Brain pericyte (primary cell): ENCODE results near the gene HOXC5.

Experiments used
- DNase-seq: peaks from one replicate; pipeline ENCODE4 v3.0.0-alpha.2; 2012; ENCODE audit warnings: low read depth, low spot score

Gene HOXC5

DNA sequence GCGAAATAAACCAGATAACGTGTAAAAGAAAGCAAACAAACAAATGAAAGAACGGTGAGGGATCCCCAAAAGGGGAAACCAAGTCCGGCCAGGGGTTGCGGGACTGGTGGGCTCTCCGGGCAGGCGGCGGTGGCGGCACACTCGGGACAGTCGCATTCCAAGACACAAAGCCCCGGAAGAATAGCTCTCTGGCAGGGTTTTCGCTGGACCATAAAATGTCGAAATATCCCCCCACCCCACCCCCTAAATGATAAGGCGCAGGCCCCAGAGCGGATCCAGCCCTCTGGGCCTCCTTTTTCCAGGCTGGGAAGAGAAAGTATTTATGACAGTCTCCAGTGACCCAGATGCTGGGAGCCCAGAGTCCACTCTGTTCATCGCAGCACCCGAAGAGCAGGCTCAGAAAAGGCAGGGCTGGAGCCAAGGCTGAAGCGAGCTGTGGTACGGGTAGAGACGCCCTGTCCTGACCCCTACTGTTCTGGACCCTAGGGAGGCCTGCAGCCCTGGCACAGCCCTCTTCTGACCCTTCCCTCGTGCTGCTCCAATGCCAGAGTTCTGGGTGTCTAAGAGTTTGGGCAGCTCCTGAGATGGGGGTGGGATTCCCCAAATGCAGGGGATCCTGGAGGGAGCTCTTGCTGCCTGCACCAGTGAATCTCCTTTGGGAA, 26.2 kb upstream of the HOXC5 start:
- no peak for DNase-seq

DNA sequence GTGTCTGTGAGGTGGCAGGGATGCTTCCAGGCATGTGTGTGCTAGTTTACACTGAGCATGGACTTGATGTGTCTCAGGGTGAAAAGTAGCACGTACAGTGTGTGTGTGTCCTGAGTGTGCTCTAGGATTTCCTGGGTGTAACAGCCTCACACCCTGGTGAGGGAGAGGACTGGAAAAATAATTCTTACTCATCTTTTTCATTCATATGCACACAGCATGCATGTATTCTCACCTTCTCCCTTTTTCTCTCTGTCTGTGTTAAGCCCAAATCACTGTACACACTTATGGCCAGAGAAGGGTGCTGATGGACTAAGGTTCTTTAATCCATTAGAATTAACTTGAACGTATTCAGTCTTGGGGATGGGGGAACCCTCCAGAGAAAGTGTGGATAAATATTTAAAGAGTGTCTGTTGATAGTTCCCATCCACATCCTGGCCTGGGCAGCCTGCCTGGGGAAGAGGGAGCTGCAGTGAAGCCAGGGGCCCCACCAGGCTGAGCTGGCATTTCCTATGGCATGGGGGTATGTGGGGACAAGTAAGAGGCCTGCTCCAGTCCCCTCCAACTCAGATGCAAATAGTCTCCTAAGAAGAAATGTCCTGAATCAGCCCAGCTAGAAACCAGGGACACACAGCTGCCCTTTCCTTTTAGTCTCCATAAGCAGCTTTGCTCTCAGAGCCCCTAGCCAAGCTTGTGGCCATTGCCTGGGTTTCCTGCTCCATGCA, 25.2 kb upstream of the HOXC5 start:
- no peak for DNase-seq

DNA sequence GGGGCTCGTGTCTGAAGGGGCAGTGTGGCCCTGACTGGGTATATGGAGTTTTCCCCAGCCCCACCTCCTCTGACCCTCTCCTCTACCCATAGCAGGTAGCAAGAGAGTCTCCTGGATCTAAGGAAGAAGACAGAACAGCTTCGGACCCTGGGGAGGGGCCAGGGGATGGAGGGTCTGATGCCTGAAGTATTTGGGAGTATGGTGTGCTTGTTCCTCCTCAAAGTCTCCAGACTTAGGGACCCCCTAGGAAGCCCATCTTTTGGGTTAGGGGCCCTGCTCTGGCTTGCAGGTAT, 24.6 kb upstream of the HOXC5 start:
- no peak for DNase-seq

DNA sequence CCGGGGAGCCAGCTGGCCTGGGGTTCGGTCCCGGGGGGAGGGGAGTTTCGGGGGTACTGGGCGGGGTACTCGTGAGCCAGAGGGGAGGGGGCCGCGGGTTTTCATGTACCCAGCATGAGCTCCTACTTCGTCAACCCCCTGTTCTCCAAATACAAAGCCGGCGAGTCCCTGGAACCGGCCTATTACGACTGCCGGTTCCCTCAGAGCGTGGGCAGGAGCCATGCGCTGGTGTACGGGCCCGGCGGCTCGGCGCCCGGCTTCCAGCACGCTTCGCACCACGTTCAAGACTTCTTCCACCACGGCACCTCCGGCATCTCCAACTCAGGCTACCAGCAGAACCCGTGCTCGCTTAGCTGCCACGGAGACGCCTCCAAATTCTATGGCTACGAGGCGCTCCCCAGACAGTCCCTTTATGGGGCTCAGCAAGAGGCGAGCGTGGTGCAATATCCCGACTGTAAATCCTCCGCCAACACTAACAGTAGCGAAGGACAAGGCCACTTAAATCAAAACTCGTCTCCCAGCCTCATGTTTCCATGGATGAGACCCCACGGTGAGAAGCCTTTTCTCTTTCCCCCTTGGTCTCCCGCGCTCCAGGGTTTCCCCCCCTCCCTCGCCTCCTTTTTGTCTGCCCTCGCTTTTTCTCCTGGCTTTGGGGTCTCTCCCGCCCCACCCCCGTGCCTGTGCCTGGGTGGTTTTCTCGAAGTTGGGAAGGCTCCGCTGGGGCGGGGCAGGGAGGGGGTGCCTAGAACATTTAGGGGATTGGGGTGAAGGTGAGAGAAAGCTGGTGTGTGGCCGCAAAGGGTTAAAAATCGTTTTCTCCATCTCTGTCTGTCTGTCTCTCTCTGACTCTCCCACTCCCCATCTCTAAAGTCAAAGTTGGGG, 23.4 kb upstream of the HOXC5 start:
- DNase-seq: no peak

DNA sequence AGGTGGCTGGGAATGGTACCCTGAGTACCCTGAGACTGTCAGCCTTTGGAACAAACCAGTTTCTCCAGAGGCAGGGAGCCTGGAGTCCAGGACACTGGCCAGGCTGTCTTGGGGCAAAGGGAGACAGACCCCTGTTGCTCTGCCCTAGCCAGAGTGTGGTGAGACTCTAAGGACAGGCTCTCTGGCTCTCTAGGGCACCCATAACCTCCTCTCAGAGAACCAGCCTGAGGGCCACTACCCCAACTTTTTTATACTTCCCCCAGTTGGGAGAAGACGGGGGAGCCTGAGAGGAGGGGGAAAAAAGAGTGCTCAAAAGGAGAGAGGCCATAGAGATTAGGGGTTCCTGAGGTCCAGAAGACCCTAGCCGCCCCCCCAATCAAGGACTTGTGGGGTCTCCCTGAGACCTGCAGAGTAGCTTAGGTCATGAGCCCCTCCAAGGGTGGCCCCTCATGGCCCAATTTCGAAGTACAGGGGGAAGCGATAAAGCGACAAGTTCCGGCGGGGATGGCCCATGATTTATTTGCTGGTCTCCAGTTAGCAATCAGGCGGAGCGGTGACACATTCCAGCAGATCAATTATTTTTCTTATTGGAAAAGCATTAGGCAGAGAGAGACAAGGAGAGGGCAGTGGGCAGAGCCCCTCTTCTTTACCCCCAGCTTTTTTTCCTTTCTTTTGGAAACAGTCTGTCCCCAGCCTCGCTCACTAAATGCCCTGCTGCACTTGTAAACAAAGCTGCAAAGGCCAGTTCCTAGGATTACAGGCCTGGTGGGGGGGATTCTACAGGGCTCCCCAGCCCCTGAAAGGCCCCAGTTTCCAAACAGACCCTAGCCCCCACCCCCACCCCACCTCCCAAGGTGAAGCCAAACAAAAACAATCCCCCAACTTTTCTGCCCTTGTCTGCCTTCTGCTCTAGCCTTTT, 22.5 kb upstream of the HOXC5 start:
- no peak for DNase-seq

DNA sequence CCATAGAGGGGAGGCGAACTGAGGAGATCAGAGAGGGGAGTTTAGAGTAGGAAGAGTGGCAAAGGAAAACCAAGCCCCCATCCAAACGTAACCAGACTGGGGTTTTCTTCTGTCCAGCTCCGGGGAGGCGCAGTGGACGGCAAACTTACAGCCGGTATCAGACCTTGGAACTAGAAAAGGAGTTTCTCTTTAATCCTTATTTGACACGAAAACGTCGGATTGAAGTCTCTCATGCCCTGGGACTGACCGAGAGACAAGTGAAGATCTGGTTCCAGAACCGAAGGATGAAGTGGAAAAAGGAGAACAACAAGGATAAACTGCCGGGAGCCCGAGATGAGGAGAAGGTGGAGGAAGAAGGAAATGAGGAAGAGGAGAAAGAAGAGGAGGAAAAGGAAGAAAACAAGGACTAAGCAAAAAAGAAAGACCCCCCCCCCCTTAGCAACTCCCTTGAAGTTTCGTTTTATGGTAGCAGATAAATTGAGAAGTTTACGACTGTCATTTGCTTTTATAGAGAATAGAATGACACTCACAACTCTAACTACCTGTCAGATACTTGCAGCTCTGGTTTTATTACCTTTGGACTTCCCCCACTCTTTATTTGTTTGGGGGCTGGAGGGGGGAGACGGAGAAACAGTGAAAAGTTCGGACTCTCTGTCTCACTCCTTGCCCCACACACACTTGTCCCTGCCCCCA, 21.7 kb upstream of the HOXC5 start:
- no peak for DNase-seq

DNA sequence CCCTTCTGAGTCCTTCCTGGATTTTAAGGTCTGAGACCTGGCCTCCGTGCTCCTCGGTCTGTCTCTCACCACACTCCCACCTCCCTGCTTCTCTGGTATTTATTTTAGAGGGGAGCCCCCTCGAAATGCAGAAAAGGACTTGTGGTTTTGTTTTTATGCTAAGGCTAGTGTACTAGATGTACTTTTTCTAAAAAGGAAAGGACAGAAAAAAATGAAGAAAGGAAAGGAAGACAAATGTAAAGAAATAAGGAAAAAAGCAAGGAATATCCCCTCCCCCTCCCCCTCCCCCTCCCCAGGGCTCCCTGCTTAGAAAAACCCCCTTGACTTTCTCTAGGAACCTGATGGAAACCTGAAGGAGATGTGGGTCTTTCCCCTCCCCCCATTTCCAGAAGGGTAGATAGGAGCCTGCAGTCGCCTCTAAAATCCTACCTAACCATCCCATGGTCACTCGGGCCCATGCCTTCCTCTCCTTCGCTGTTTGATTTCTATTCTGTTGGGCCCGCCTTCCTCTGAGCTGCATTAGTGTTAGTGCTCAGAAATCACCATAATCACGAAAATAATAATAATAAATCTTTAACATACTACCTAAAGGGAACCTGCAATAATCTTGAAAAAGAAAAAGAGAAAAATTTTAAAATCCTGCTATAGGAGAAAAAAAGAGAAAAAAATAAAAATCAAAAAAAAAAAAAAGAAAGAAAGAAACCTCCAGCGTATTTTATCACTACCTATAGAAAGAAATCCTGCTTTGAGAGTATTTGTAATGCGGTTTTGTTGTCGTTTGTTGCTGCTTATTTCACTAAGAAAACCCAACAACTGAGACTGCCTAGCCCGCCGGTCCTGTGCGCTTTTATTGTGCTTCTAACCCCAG, 21.0 kb upstream of the HOXC5 start:
- no peak for DNase-seq

DNA sequence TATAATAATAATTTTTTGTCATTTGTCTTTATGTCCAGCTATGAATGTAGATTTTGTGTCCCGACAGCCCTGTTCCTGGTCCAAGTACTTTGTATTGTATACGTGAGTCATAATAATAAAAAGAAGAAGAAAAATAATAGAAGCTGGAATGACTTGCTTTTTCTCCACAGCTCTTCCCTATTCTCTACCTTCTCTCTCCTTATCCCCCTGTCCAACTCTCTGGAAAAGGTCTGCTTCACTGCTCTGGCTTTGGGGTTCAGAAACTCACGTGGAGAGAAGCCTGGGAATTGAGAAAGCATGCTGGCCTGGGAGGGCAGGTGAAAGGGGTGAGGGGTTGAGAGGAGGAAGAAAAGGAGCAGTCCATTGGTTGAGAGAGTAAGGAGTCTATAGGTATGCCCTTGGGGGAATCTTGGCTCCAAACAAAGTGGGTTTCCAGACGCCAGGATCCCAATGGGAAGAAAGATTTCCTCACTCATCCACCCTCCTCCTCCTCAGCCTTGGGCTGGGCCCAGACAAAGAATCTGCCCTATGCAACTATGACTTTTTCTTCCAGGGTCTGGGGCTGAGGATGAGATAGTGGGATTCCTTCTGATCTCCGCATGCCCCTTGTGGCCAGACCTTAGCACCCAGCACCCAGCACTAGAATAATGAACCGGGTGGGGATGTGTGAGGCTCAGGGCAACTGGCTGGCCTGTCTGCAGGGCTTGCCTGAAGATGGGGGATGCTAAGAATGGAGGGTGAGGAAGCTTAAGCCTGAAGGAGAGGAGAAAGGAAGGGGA, 20.0 kb upstream of the HOXC5 start:
- no peak for DNase-seq

DNA sequence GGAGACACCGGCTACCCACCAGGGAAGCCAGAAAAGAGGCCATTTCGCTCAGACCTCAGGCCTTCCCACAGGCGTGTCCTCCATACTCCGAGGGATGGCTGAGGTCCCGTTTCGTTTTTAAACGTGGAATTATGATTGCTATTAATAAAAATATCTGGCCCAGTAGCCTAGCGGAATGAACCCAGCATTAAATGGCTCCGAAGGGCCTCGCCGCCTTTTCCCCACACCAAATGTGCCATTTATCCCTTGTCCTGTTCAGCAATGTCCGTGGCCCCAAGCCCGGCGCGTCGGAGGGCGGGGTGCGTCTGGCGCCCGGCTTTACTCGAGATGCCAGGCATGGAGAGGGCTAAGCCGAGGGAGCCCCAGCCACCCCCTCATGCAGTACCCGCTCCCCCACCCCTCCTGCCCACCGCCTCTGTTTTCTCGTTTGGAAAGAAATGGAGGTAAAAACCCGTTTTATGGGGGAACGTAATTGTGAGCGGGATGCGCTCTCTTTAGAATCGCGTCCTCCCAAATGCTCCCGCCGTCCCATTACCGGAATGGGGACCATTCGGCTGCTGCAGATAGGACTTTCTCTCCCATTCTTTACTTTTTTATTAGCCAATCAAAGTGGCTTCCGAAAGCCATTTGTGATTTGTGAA, 18.4 kb upstream of the HOXC5 start:
- no peak for DNase-seq

DNA sequence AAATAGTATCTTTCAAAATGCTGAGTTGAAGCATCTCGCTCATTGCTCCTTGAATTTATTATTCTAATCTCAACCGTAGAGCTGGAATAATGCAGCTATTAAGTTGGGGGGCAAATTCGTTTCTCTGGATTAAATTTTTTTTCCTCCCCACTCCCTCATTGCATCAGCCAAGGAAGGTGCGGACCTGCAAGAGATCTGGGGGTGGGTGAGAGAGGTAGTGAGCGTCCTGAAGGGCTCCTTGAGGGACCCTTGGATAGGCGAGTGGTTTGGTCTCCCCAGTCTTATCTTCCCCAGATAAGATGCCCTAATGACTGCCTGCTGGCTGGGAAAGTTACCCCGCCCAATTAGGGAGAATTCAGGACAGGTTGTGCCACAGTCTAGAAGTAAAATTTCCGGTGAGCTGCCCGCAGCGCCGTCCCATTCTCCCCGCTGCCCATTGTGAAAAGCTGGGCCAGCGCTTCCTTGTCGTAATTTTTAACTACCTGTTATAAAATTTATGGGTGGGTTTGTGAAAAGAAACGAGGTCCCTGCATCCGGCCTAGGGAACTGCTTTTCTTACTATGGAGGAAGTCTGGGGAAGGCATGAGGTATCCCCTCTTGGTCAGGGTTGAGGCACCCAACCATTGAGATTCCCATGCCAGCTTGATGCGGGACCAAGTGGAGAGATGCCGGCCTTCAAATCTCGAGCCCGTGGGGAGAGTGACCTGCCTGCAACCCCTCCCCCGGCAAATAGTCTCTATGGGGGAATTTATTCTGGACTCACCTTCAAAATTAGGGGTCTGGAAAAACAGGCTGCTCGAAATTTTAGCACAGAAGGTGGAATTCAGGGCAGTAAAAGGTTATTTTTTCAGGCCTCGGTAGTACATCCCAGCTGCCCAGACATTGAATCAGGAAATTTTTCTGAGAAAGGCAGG, 17.6 kb upstream of the HOXC5 start:
- no peak for DNase-seq

DNA sequence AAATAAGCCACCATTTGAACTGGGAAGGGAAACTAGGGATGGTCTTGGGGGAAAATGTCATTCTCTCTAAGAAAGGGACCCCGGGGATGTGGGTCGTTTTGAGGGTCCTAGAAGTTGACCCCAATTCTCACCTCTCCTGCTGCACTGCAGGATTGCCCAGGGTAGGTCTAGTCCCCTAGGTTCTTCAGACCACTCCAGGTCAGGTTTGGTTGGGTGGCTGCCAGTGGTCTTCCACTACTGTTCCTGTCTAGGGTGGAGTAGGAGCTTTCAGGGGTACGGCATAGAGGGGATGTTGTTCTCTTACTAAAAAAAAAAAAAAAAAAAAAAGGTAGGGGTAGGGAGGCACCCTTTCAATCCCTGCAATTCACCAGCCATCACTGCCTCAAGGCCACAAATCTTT, 16.8 kb upstream of the HOXC5 start:
- DNase-seq: no peak

DNA sequence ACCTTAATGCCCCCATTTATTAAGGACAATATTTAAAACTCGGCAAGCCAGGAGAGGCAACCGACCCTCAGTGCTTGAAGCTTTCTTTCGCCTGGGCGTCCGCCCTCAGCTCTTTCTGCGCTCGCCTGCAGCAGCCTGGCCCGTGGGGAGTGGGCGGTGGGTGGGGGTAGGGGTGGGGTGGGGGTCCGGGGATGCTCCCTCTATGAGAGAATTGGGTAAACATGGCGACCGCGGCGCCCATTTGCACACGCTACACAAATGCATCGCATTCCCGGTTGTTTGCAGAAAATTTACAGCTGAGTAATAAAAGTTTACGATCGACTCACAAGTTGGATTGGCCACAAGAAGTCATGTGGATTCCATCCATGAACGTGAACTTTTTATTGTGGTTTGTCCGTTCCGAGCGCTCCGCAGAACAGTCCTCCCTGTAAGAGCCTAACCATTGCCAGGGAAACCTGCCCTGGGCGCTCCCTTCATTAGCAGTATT, 16.3 kb upstream of the HOXC5 start:
- no peak for DNase-seq

DNA sequence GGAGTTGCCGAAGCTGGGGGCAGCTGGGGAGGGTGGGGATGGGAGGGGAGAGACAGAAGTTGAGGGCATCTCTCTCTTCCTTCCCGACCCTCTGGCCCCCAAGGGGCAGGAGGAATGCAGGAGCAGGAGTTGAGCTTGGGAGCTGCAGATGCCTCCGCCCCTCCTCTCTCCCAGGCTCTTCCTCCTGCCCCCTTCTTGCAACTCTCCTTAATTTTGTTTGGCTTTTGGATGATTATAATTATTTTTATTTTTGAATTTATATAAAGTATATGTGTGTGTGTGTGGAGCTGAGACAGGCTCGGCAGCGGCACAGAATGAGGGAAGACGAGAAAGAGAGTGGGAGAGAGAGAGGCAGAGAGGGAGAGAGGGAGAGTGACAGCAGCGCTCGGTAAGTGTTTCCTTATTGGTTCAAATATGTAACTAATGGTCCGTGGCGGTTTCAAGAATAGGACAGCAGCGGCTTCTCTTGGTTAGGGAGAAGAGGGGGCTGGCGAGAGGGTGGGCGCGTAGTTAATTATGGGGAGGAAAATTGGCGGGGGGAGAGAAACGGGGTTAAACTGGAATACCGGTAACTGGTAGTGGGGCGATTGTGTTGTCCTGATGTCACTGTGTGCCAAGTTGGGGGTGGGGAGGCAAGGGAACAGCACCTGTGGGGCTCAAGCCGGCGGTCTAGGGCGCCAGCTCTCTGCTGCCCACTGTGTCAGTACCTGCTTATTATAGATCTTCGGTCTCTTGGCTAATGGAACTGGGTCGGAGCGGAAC, 15.6 kb upstream of the HOXC5 start:
- no peak for DNase-seq

DNA sequence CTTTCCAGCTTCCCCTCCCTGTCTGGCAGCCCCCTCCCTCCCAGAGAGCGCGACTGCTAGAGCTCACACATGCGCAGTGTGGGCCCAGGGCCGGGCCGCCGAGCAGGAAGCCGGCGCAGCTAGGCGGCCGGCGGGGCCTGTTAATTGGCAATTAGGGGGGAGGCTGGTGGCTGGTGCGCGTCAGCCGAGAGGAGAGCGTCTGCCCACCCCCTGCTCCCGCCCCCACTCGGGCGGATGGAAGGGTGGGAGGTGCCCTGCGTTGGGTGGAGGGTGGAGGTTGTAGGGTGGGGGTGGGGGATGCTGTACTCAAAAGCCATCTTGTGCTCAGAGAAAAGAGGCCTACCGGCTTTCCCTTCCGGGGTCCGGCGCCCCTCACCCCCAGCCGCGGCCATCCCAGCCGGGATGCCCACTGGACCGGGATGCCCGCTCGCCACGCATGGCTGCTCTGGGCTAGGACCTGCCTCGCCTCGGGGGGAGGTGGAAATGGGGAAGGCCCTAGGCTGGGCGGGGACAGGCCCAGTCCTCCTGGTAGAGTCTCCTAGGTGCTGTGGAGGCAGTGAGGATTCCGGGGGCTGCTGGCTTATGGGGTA, 14.9 kb upstream of the HOXC5 start:
- no peak for DNase-seq

DNA sequence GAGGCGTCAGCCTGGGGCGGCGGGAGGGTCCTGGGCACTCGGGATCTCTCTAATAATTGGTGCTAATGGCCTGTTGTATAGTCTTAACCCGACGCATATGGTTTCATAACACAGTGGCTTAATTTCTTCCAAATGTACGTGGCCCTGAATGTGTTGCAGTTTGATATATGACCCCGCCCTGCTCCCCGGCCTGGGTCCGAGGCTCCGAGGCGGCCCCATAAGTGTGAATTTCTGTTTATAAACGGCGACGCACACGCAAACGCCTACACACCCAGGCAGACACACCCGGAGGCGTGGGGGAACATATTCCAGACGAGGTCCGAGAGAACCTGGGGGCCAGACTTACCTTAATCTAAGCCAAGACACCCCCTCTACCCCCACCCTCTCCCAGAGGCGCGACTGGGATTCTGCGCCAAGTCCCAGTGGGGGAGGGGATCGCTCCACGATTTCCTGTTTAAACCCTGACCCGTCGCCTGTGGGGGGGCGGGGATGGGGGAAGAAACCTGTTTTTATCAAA, 14.3 kb upstream of the HOXC5 start:
- no peak for DNase-seq

DNA sequence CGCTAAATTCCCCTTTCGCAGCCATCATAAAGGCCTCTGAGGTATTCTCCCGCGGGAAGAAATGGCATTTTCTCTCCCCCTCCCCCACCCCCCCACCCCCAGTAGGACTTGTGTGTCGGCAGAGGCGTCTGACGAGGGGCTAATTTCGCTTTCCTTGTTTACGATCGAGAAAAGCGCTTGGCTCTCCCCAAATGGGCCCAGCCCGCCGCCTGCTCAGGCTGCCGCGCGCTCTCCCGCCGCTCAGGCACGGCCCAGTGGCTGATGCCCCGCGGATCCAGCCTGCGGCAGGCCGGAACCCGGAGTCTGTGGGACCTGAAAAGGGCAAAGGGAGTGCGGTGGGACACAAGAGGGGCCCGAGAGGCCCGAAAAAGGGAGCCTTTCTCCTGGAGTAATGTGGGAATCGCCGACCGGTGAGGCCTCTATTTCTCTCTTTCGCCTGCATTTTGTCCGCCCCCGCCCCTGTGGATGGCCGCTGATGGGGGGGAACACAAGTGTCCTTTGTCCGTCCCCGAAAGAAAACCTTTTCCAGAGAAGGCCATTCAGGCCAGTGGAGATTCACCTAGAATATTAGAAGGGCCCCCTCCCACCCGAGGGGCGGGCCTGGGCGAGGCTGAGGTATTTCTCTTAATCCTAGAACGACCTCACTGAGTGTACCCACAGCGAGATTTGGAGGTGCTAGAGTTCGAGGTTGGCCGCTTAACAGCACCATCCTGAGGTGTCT, 13.6 kb upstream of the HOXC5 start:
- DNase-seq: no peak
